Heart left ventricle (tissue), 13 donors: ENCODE results near the gene LRRTM2.

ENCODE experiments used
- CTCF ChIP-seq, 12 donors: fragments of 200-600 bp; sonication (generic) in 4 of 12; IDR thresholded peaks; one replicate each; pipeline versions ENCODE4 v1.5.0 to v1.8.0; 2018 to 2022; ENCODE audit warnings: antibody characterized with exemption in 12 of 12, mild to moderate bottlenecking in 5 of 12
- POLR2A ChIP-seq, 2 donors: fragments of 450-650 bp; IDR thresholded peaks; one replicate each; pipeline ENCODE4 v1.6.1; 2017; ENCODE audit warnings: antibody characterized with exemption in 2 of 2, mild to moderate bottlenecking in 2 of 2, moderate library complexity in 2 of 2
- donor health status: ischemic (EF 13 %, LVEDD 7.1; RV severe dilation, severe dysfunction).
- donor health status: DM: no; HTN: yes; CAD: no.
- donor health status: DM: no; HTN: no; CAD: no.
- donor health status: ischemic (EF 25% LVEDD 6.9; RV normal size, moderate dysfunction).
- donor health status: ischemic (EF 25% LVEDD 5.7; RV mildly dilated, moderate dysfunction).
- donor health status: ischemic (EF 35%, LVEDD 5.7; RV mildly dilated, moderate dysfunction).
- donor health status: nonischemic (EF 11% LVEDD 7.7; RV severe dilation, severe dysfunction).
- donor health status: DM: yes; HTN: yes; CAD: no.
- donor health status: PGD.
- donor health status: ischemic (EF 29% LVEDD 5.4; RV normal size, mild dysfunction).
- donor health status: nonischemic (EF 23%, LVEDD 6.1; RV moderate dilation, normal function).

- TF ChIP-seq CTCF (IDR thresholded peaks at IDR 0.05) (no peak), POLR2A (IDR thresholded peaks at IDR 0.05) (no peak)
These were observed 36.3 kb upstream of the LRRTM2 start for GRCh38 chr5:138911441-138911840.
